Neuronal stem cell (in vitro differentiated cells): Measurements from ENCODE around the gene MOSPD2.

Source experiments
- DNase-seq: peaks from one replicate; pipeline ENCODE4 v3.0.0-alpha.2; 2013; ENCODE audit warnings: low spot score
- H2AFZ ChIP-seq: one replicate; pipeline ENCODE4 v1.6.1; 2013; ENCODE audit warnings: mild to moderate bottlenecking, low read length, inconsistent platforms
- H2AK5ac ChIP-seq: 2 replicates; pipeline ENCODE4 v1.6.1; 2013; ENCODE audit warnings: low read depth, mild to moderate bottlenecking, inconsistent platforms, low read length, moderate library complexity, mixed read lengths
- H2BK120ac ChIP-seq: 2 replicates; pipeline ENCODE4 v1.6.1; 2013; ENCODE audit warnings: low read depth, mild to moderate bottlenecking, inconsistent platforms, low read length, moderate library complexity, mixed read lengths
- H2BK12ac ChIP-seq: one replicate; pipeline ENCODE4 v1.6.1; 2013; ENCODE audit warnings: low read length, inconsistent platforms
- H2BK15ac ChIP-seq: 2 replicates; pipeline ENCODE4 v1.6.1; 2013; ENCODE audit warnings: mild to moderate bottlenecking, low read length, inconsistent platforms, mixed read lengths
- H2BK5ac ChIP-seq: one replicate; pipeline ENCODE4 v1.6.1; 2013; ENCODE audit warnings: inconsistent platforms, mild to moderate bottlenecking, low read length, moderate library complexity
- H3K14ac ChIP-seq: one replicate; pipeline ENCODE4 v1.6.1; 2013; ENCODE audit warnings: low read length, inconsistent platforms
- H3K18ac ChIP-seq: 2 replicates; pipeline ENCODE4 v1.6.1; 2013; ENCODE audit warnings: low read length, inconsistent platforms
- H3K23ac ChIP-seq: 2 replicates; pipeline ENCODE4 v1.6.1; 2013; ENCODE audit warnings: low read depth, mild to moderate bottlenecking, mixed read lengths, low read length, inconsistent platforms; ENCODE audit not compliant: poor library complexity
- H3K27ac ChIP-seq: replicated peaks from 3 replicates; pipeline ENCODE4 v1.5.1; 2013; ENCODE audit warnings: low read length, inconsistent platforms
- H3K27me3 ChIP-seq, 3 experiments: 2 replicates each; pipeline ENCODE4 v1.6.1; 2013; ENCODE audit warnings: low read length in 3 of 3, mild to moderate bottlenecking in 2 of 3, inconsistent platforms in 1 of 3, low read depth in 1 of 3, mixed read lengths in 1 of 3, moderate library complexity in 1 of 3; ENCODE audit not compliant: control insufficient read depth in 3 of 3, insufficient read depth in 3 of 3
- H3K36me3 ChIP-seq, 2 donors: replicated peaks in 1 of 2; 2 replicates each; pipeline ENCODE4 v1.6.1; 2013; ENCODE audit warnings: low read length in 2 of 2; ENCODE audit not compliant: control insufficient read depth in 2 of 2, insufficient read depth in 2 of 2
- H3K4ac ChIP-seq: 2 replicates; pipeline ENCODE4 v1.6.1; 2013; ENCODE audit warnings: inconsistent platforms, mild to moderate bottlenecking, low read length, moderate library complexity
- H3K4me1 ChIP-seq, 2 donors: 1 replicate in 1 of 2; 2 replicates in 1 of 2; pipeline ENCODE4 v1.6.1; 2013; ENCODE audit warnings: low read length in 2 of 2, low read depth in 1 of 2; ENCODE audit not compliant: control insufficient read depth in 2 of 2, insufficient read depth in 1 of 2
- H3K4me2 ChIP-seq: one replicate; pipeline ENCODE4 v1.6.1; 2013; ENCODE audit warnings: mild to moderate bottlenecking, low read length, inconsistent platforms; ENCODE audit not compliant: insufficient read depth, poor library complexity, severe bottlenecking
- H3K4me3 ChIP-seq, 2 donors: 2 replicates each; pipeline ENCODE4 v1.5.1; 2013; ENCODE audit warnings: low read length in 2 of 2, mild to moderate bottlenecking in 2 of 2, inconsistent platforms in 1 of 2, moderate library complexity in 1 of 2
- H3K79me1 ChIP-seq: one replicate; pipeline ENCODE4 v1.6.1; 2013; ENCODE audit warnings: low read depth, mild to moderate bottlenecking, inconsistent platforms, low read length, moderate library complexity
- H3K9ac ChIP-seq: one replicate; pipeline ENCODE4 v1.6.1; 2013; ENCODE audit warnings: mild to moderate bottlenecking, low read depth, low read length, inconsistent platforms; ENCODE audit not compliant: poor library complexity
- H3K9me3 ChIP-seq, 2 donors: replicated peaks in 1 of 2; 2 replicates each; pipeline versions ENCODE3 to v1.6.1; 2013; ENCODE audit warnings: low read length in 2 of 2, mild to moderate bottlenecking in 2 of 2, inconsistent platforms in 1 of 2, low read depth in 1 of 2, mixed read lengths in 1 of 2, moderate library complexity in 1 of 2; ENCODE audit not compliant: control insufficient read depth in 2 of 2, insufficient read depth in 1 of 2
- H4K8ac ChIP-seq: one replicate; pipeline ENCODE4 v1.6.1; 2013; ENCODE audit warnings: low read depth, mild to moderate bottlenecking, inconsistent platforms, low read length, moderate library complexity
- H4K91ac ChIP-seq: one replicate; pipeline ENCODE4 v1.6.1; 2013; ENCODE audit warnings: low read length, low read depth, mild to moderate bottlenecking, inconsistent platforms; ENCODE audit not compliant: poor library complexity
- WGBS, 2 donors: extraction: QIAGEN DNeasy Blood & Tissue Kit; methylation state at CpG; one replicate each; pipeline ENCODE4 v1.1.7; 2013; ENCODE audit warnings: missing lambda C conversion rate in 2 of 2, mixed read lengths in 1 of 2; ENCODE audit not compliant: insufficient read length in 2 of 2, insufficient replicate concordance in 1 of 2; ENCODE audit errors: extremely low coverage in 2 of 2; 5-methylcytosine and 5-hydroxymethylcytosine counted together

The MOSPD2 gene

DNA sequence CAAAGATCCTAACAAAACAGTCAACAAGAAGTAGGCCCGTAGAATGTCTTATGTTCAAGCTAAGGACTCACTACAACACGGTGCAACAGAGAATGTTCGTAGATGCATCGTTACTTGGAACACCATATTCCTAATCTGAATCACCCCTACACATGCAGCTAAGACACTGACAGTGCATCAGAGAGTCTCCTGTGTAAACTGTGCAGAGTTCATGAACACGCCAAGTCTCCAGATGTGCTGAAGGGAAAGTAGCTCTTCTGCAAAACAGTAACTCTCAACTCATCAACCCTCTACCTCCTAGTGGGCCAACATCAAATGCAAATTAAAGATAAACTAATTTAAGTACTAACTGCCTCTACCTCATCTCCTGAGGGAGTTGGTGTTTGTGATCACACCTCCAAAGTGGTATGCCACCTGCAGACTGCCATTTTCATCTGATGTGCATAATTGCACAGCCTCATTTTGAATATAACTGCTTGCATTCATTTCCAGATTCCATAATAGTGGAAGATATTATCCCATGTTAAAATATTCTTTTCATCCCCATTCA is 73.5 kb downstream of the MOSPD2 start:
- Histone ChIP-seq H3K9me3 (no peaks in the 10 kb centered on the region), H3K23ac (no peak overlapping the region), H3K79me1 (no peaks in the 10 kb centered on the region), H3K4me2 (no peak overlapping the region), H2BK5ac (no peak overlapping the region), H3K14ac (no peak overlapping the region), H2BK120ac (no peak overlapping the region), H2BK15ac (no peak overlapping the region), H4K8ac (no peak overlapping the region), H3K27ac (no peak overlapping the region), H2BK12ac (no peak overlapping the region), H3K4me3 (no peak overlapping the region), H3K4me1 (no peaks in the 10 kb centered on the region), H3K36me3 (no peaks in the 10 kb centered on the region), H2AFZ (no peak overlapping the region), H3K27me3 (peaks cover 0 to 5% (median 0%) of the 10 kb centered on the region in 3 experiments), H2AK5ac (no peak overlapping the region), H3K9ac (no peak overlapping the region), H3K4ac (no peak overlapping the region), H3K18ac (no peak overlapping the region), H4K91ac (no peak overlapping the region)
- no peak for DNase-seq
- no CpG with 5 or more reads among the region's 5 CpGs for WGBS, 2 donors

DNA sequence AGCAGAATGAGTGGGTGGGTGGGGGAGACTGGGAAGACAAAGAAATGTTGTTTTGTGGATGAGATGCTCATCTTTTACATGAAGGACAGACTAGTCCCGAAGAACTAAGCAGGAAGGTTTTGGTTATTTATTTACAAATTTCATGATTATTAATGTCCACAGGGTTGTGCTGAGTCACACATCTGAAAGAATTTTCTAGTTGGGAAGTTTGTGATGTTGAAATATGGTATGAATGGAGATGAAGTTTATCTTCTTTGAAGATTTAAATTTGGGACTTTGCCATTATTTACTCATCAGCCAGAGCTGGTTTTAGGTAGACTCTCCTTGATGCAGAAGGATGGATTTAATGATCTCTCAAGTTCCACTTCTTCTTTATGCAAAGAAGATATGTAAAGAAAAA is 75.5 kb downstream of the MOSPD2 start:
- H3K4me1 ChIP-seq = no peaks in the 10 kb centered on the region
- H2BK12ac ChIP-seq = no peak overlapping the region
- no peaks in the 10 kb centered on the region for H3K36me3 ChIP-seq
- no peak overlapping the region for H2BK15ac ChIP-seq
- H2AK5ac ChIP-seq = no peak overlapping the region
- no peak for DNase-seq
- no peak overlapping the region for H3K4ac ChIP-seq
- no peak overlapping the region for H4K8ac ChIP-seq
- WGBS, 2 donors = no CpG with 5 or more reads among the region's 1 CpG
- no peak overlapping the region for H2AFZ ChIP-seq
- H3K4me3 ChIP-seq = no peak overlapping the region
- no peak overlapping the region for H2BK5ac ChIP-seq
- no peak overlapping the region for H3K23ac ChIP-seq
- no peak overlapping the region for H2BK120ac ChIP-seq
- H3K27ac ChIP-seq = no peak overlapping the region
- H3K79me1 ChIP-seq = no peaks in the 10 kb centered on the region
- no peak overlapping the region for H3K4me2 ChIP-seq
- no peak overlapping the region for H3K14ac ChIP-seq
- no peaks in the 10 kb centered on the region for H3K9me3 ChIP-seq
- no peak overlapping the region for H3K18ac ChIP-seq
- peaks cover 0 to 5% (median 0%) of the 10 kb centered on the region in 3 experiments for H3K27me3 ChIP-seq
- no peak overlapping the region for H4K91ac ChIP-seq
- no peak overlapping the region for H3K9ac ChIP-seq

DNA sequence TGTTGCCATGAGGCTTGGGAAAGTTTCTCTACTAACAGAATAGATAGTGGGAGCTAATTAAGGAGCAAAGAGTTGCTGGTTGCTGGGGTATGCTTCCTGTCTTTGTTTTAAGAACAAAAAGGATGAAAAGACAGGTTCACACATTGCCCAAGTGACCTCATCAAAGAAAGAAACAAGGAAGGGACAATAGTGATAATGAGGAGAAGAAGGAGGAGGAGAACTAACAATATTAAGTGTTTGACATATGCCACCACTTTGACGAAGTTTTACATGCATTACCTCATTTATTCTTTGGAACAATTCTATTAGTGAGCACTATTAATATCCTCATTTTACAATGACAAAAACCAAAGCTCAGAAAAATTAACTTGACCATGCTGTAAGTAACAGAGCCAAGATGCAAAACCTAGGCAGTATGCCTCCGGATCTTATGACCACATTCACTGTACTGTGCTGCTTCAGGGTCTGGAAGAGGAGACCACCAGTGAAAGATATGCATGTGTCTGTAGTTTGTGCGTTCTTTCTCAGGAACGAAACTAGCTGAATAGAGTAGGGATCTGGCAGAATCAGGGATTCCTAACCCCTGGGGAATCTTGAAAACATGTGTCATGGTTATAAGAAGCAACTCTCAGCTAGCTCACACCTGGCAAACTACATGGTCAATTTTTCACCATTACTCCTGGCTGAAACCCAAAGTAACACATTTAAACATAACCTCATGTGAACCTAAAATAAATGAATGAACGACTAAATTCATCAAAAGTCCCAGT is 83.8 kb downstream of the MOSPD2 start:
- no peaks in the 10 kb centered on the region for H3K9me3 ChIP-seq
- no peaks in the 10 kb centered on the region for H3K27me3 ChIP-seq
- H3K27ac ChIP-seq = peak overlapping the region; percentile 56
- H4K91ac ChIP-seq = no peak overlapping the region
- no peak overlapping the region for H3K9ac ChIP-seq
- H2BK12ac ChIP-seq = no peak overlapping the region
- H3K18ac ChIP-seq = no peak overlapping the region
- no peak overlapping the region for H2AFZ ChIP-seq
- H3K36me3 ChIP-seq = no peaks in the 10 kb centered on the region
- H3K4me1 ChIP-seq = peaks cover 0 to 2% of the 10 kb centered on the region in 2 donors
- WGBS, 2 donors = no CpG with 5 or more reads among the region's 5 CpGs
- H3K79me1 ChIP-seq = no peaks in the 10 kb centered on the region
- no peak overlapping the region for H2BK15ac ChIP-seq
- DNase-seq = no peak
- H3K14ac ChIP-seq = no peak overlapping the region
- no peak overlapping the region for H2BK120ac ChIP-seq
- H3K4me3 ChIP-seq = no peak overlapping the region
- no peak overlapping the region for H3K4ac ChIP-seq
- no peak overlapping the region for H4K8ac ChIP-seq
- H2BK5ac ChIP-seq = no peak overlapping the region
- H3K23ac ChIP-seq = no peak overlapping the region
- H2AK5ac ChIP-seq = no peak overlapping the region
- no peak overlapping the region for H3K4me2 ChIP-seq

DNA sequence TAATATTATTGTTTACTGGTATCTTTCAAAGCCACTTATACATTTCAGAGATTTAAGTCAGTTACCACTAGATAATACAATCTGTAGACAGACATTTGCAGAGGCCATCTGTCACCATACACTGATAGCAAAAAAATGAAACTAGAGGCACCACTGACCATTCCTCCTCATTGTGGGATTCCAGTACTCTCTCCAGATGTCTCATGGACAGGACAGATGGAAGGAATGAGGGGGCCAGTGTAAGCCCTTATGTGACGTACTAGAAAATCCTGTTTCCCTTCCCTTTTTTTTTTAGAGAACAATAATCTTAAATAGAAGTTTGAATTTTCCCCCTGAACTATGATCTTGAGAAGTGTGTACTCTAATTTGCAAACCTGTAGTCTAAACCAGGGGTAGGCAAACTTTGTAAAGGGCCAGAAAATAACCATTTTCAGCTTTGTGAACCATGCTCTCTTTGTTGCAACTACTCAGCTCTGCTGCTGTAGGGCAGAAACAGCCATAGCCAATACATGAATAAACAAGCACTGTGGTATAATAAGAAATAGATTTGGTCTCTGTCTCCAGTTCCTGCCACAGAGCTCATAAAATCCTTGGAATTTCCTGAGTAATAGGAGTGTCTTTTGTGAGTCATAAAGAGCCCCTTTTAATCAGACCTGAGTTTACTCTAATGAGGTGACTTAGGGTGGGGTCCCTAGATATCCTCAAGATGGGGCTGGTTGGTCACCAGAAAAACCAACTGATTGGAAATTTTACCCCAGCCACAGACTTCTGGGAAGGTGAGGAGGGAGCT is 90.4 kb downstream of the MOSPD2 start:
- no peak for DNase-seq
- H2BK5ac ChIP-seq = no peak overlapping the region

More for the DNA sequence above, 90.4 kb downstream of the MOSPD2 start:
- H3K4me1 ChIP-seq = no peaks in the 10 kb centered on the region
- H4K91ac ChIP-seq = no peak overlapping the region
- WGBS, 2 donors = no CpG with 5 or more reads among the region's 1 CpG
- H3K27ac ChIP-seq = no peak overlapping the region
- H3K4me3 ChIP-seq = no peak overlapping the region
- no peak overlapping the region for H4K8ac ChIP-seq
- H3K18ac ChIP-seq = no peak overlapping the region
- H3K27me3 ChIP-seq = no peaks in the 10 kb centered on the region
- H2BK12ac ChIP-seq = no peak overlapping the region
- H2BK120ac ChIP-seq = no peak overlapping the region
- no peak overlapping the region for H3K4me2 ChIP-seq
- H3K14ac ChIP-seq = no peak overlapping the region
- no peaks in the 10 kb centered on the region for H3K79me1 ChIP-seq
- peak overlapping the region; percentile 18 for H2AFZ ChIP-seq
- H2BK15ac ChIP-seq = no peak overlapping the region
- no peak overlapping the region for H2AK5ac ChIP-seq
- H3K23ac ChIP-seq = no peak overlapping the region
- H3K36me3 ChIP-seq = no peaks in the 10 kb centered on the region
- no peaks in the 10 kb centered on the region for H3K9me3 ChIP-seq
- H3K9ac ChIP-seq = no peak overlapping the region
- H3K4ac ChIP-seq = no peak overlapping the region
